DMS79 treated with DMSO at 0.1 percent for 48 hours (cell line): ENCODE data around the gene UBE2I.
"Not testable (repeated sequence)": the region's sequence is repeated elsewhere in the genome, so short reads cannot be mapped to it uniquely, and the experiment has no call there.

ENCODE experiments used
- DNase-seq: peaks from one replicate; lab custom pipeline; 2025; lab: John Stamatoyannopoulos, UW

UBE2I gene

GRCh38 chr16:1308977-1309885, at the start of gene UBE2I:
Gene UBE2I (plus strand): TSS chr16:1309636. CDS start chr16:1314031, 4,395 bp downstream.
- DNase-seq = peak; percentile 91

- no peak for DNase-seq
These were observed 49.7 kb upstream of the UBE2I start for GRCh38 chr16:1259760-1260068.

DNA sequence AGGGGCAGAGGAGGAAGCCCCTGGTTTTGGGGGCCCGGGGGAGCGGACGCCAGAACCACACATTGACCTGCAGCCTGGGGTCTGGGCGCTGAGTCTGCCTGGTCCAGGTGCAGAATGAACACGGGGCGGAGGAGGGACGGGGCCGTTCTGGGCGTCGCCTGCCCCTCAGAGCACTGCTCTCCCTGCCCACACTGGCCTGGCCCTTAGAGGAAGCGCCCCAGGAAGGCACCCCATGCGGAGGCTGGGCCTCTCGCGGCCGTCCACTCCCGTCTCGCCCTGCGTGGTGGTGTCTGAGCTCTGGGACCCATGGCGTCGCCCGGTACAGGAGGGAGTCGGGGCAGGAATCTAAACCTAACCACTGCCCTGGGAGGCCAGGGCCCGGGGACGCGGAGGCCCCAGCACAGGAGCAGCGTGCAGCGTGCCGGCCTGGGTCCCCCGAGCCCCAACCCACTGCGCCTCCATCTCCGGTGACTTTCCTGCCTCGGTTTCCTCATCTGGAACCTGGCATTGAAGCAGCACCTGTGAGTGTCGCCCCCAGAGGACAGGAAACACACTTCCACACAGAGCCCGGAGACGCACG, 49.2 kb upstream of the UBE2I start:
- DNase-seq = no peak

DNA sequence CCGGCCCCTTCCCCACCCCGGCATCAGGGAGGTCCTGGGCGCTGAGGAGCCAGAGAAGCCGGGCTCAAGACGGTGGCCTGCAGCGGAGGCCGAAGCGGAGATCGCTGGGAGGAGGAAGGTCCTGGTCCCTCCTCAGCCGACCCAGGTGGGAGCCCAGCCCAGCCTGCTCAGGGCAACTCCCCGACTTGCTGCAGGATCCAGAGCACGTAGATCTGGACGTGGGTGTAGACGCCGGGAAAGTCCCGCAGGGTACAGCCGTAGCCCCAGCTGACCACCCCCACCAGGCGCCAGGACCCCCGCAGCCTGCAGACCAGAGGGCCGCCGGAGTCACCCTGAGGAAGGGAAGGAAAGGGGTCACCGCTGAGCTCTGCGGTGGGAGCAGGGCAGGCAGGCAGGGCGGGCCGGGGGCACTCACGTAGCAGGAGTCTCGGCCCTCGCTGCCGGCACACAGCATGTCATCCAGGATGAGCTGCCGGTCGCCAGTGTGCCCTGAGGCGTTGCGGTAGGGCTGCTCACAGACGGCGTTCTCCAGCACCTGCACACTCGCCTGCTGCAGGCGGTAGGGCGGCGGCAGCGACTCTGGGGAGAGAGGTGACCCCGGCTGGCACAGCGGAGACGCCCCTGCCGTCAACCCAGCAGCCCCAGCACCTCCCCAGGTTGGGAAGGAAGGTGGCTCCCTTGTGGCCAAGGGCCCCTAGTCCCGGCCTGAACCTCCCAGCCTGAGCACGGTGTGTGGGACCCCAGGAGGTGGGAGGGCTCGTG, 48.1 kb upstream of the UBE2I start:
- DNase-seq = no peak

GRCh38 chr16:1262210-1262845, 47.1 kb upstream of the UBE2I start:
- no peak for DNase-seq

GRCh38 chr16:1262846-1263221, 46.6 kb upstream of the UBE2I start:
- no peak for DNase-seq

DNA sequence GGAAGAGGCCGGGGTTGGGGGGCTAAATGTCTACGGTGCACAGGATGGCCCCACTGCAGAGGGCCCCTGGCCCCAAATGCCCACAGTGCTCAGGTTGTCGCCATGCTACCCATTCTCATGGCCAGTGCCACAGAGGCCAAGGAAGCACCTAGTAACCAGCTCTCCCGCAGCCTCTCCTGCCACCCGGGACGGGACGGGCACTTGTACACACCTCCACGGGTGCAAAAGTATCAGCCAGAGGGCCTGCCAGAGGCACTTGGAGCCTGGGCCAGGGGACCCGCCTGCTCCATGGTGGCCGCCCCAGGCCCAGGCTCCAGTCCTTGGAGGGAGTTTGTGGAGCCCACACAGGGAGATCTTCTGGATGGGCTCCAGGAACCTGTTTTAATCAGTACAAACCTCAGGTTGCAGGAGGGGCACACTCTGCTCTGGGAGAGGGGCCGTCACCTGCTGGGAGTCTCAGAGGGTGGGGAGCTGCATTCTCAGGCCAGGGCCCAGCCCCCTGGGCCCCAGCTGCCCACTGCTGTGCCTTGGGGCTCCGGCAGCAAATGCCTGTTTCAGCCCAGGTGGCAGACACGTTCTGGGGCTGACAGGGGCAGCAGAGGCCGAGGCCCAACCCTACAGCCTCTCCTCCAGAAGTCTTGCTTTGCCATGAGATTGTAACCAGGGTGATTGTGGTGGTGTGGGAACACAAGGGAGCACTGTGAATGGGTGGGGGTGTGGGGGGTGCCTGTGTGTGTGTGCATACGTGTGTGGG, 45.7 kb upstream of the UBE2I start:
- no peak for DNase-seq

- DNase-seq = no peak
These were observed 44.9 kb upstream of the UBE2I start for GRCh38 chr16:1264345-1265089.

- DNase-seq = no peak
These were observed 44.3 kb upstream of the UBE2I start for GRCh38 chr16:1265090-1265630.

- DNase-seq = no peak
These were observed 43.6 kb upstream of the UBE2I start for GRCh38 chr16:1265826-1266225.

DNA sequence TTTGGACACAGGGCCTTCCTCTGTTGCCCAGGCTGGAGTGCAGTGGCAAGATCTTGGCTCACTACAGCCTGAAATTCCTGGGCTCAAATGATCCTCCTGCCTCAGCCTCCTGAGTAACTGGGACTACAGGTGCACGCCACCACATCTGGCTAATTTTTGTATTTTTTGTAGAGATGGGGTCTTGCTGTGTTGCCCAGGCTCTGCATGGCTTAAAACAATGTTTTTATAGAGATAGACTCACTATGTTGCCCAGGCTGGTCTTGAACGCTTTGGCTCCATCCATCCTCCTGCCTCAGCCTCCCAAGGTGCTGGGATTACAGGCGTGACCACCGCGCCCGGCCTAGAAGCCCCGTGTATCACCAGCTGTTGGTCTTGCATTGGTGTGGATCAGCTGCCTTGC, 40.0 kb upstream of the UBE2I start:
- DNase-seq = not testable (repeated sequence)

GRCh38 chr16:1271380-1271723, 38.1 kb upstream of the UBE2I start:
- DNase-seq = no peak

DNA sequence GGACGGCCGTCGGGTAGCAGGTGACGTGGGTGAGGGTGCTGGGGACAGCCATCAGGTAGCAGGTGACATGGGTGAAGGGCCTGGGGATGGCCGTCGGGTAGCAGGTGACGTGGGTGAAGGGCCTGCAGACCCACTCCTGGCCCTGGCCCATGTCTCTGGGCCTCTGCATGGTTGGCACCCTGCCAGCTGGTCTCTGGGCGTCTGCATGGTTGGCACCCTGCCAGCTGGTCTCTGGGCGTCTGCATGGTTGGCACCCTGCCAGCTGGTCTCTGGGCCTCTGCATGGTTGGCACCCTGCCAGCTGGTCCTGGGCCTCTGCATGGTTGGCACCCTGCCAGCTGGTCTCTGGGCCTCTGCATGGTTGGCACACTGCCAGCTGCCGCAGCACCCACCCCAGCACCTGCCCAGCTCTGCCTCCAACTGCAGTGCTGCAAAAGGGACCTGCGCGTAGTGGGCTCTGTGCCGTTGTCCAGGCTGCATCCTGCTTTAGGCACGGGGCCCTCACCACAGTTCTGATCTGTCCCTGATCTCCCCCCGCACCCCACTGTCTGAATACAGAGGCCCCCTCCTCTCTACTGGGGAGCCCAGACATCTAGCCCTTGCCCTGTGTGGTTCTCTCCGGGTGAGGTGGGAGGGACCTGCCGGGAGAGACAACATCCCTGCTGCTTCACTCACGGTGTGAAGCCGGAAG, 37.6 kb upstream of the UBE2I start:
- DNase-seq = peak; percentile 85

DNA sequence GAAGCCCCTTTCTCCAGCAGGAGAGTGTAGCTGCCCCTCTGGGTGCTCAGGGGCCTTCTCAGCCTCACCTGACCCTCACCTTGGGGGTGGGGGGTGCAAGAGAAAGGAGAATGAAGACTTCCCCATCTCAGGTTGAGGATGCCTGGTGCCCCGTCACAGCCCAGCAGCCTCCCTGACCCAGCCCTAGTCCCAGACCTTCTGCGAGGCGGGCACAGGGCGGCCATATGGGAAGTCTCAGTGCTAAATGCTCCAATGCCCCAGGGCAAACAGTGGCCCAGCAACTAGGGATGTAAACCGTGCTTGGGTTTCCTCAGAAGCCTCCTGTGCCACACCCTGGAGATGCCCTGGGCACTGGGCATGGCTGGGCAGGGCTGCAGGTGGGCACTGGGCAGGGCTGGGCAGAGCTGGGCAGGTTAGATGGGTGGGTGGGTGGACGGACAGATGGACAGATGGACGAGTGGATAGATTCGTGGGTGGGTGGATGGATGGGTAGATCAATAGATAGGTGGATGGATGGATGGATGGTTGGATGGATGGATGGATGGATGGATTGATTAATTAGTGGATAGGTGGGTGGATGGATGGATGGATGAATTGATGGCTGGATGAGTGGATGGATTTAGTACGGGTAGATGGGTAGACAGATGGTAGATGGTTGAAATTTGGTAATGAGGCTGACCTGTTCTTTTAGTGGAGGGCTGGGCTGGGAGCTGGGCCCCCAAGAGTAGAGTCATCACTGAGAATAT, 36.8 kb upstream of the UBE2I start:
- no peak for DNase-seq

- DNase-seq = no peak
These were observed 35.6 kb upstream of the UBE2I start for GRCh38 chr16:1273816-1274215.

GRCh38 chr16:1274767-1275166, 34.7 kb upstream of the UBE2I start:
- no peak for DNase-seq

GRCh38 chr16:1275791-1276579, 33.5 kb upstream of the UBE2I start:
- no peak for DNase-seq

GRCh38 chr16:1276580-1276878, 32.9 kb upstream of the UBE2I start:
- DNase-seq = no peak

DNA sequence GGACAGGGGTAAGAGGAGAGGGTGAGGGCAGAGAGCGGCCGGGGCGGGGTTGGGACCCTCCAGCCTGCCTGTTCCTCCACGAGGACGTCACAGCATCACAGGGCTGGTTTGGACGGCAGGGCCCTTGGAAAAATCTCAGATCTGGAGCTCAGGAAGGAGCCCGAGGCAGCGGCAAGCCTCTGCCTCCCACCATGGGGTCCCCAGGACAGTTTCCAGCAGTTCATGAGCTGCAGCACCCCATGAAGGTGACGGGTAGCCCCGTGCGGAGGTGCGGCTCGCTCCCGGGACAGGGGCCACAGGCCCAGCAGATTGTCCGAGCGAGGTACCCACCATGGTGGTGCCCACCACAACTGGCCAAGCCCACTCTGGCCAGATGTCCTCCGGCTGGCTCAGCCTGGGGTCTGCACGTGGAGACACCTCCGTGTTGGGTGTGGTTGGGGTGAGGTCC, 32.3 kb upstream of the UBE2I start:
- DNase-seq = no peak
